GM20431 (cell line): ENCODE measurements around the gene ZBTB1.
"Not testable (repeated sequence)": the region's sequence is repeated elsewhere in the genome, so short reads cannot be mapped to it uniquely, and the experiment has no call there.

Source experiments
- in situ Hi-C: fragments of 300-500 bp; cut with MseI, MboI; formaldehyde crosslinking; loops from one replicate; pipeline ENCODE4 v1.15.0; 2020; ENCODE audit warnings: low sequenced_read_pairs; ENCODE audit not compliant: unreplicated experiment

Gene ZBTB1

GRCh38 chr14:64495252-64495651 is 9.3 kb upstream of the ZBTB1 start:
- in situ Hi-C loops, result no loop called here

GRCh38 chr14:64496764-64497163 is 7.8 kb upstream of the ZBTB1 start:
- in situ Hi-C loops, result no loop called here

- in situ Hi-C loops, result no loop called here
Observed at GRCh38 chr14:64500088-64500487, 4.5 kb upstream of the ZBTB1 start.

GRCh38 chr14:64501411-64502171 is 3.0 kb upstream of the ZBTB1 start:
- in situ Hi-C loops, result no loop called here

GRCh38 chr14:64502456-64502855 is 2.1 kb upstream of the ZBTB1 start:
- in situ Hi-C loops, result no loop called here

- in situ Hi-C loops, result no loop called here
Observed at GRCh38 chr14:64502887-64503433, 1.6 kb upstream of the ZBTB1 start.

GRCh38 chr14:64503434-64504309 is 898 bp upstream of the ZBTB1 start, which contains the start of gene ZBTB25:
ZBTB25 (minus strand) TSS chr14:64503838; CDS start chr14:64490533, 13,305 bp downstream.
- in situ Hi-C loops, result no loop called here

- in situ Hi-C loops, result no loop called here
Observed at GRCh38 chr14:64504897-64505794, 576 bp downstream of the ZBTB1 start.

- in situ Hi-C loops, result no loop called here
Observed at GRCh38 chr14:64506721-64507120, 2.2 kb downstream of the ZBTB1 start.

GRCh38 chr14:64507376-64508156 is 3.0 kb downstream of the ZBTB1 start:
- in situ Hi-C loops, result no loop called here

GRCh38 chr14:64508215-64508776 is 3.7 kb downstream of the ZBTB1 start:
- in situ Hi-C loops, result no loop called here

- in situ Hi-C loops, result no loop called here
Observed at GRCh38 chr14:64509036-64509435, 4.5 kb downstream of the ZBTB1 start.

- in situ Hi-C loops, result no loop called here
Observed at GRCh38 chr14:64510825-64511671, 6.5 kb downstream of the ZBTB1 start.

- in situ Hi-C loops, result no loop called here
Observed at GRCh38 chr14:64513271-64513670, 8.7 kb downstream of the ZBTB1 start.

- in situ Hi-C loops, result no loop called here
Observed at GRCh38 chr14:64515053-64515452, 10.5 kb downstream of the ZBTB1 start.

GRCh38 chr14:64516969-64517368 is 12.4 kb downstream of the ZBTB1 start:
- in situ Hi-C loops, result no loop called here

- in situ Hi-C loops, result not testable (repeated sequence)
Observed at GRCh38 chr14:64517667-64518066, 13.1 kb downstream of the ZBTB1 start.

GRCh38 chr14:64518229-64518628 is 13.7 kb downstream of the ZBTB1 start:
- in situ Hi-C loops, result no loop called here
